Right cardiac atrium (tissue), 5 donors: ENCODE data around the gene TPD52L1. TPM values are rescaled to one million over a fixed set of nuclear protein-coding genes. Genes with fewer than 3 reads are reported as not detected.

ENCODE experiments used
- ATAC-seq, 2 donors: fragments of 200-7000 bp; cut with Tn5 transposase; one replicate each; pipeline versions ENCODE4 v1.8.0 to v1.9.1; 2020; ENCODE audit warnings: moderate library complexity in 2 of 2, mild to moderate bottlenecking in 1 of 2
- DNase-seq, 3 donors: peaks; one replicate each; pipeline ENCODE4 v3.0.0-alpha.2; 2020
- H3K27ac ChIP-seq: one replicate; pipeline ENCODE4 v1.5.1; 2013; ENCODE audit warnings: mild to moderate bottlenecking, low read length, control low read depth, moderate library complexity
- H3K27me3 ChIP-seq: one replicate; pipeline ENCODE4 v1.6.1; 2013; ENCODE audit not compliant: control insufficient read depth, insufficient read depth
- H3K4me1 ChIP-seq: one replicate; pipeline ENCODE4 v1.6.1; 2013; ENCODE audit warnings: low read length; ENCODE audit not compliant: control insufficient read depth, insufficient read depth
- H3K4me3 ChIP-seq: one replicate; pipeline ENCODE4 v1.5.1; 2013; ENCODE audit warnings: low read length, control low read depth
- H3K9me3 ChIP-seq: one replicate; pipeline ENCODE4 v1.6.1; 2013; ENCODE audit warnings: low read length; ENCODE audit not compliant: control insufficient read depth
- WGBS: extraction: QIAGEN DNeasy Blood & Tissue Kit; methylation state at CpG from one replicate; pipeline ENCODE4 v1.1.7; 2013; 5-methylcytosine and 5-hydroxymethylcytosine counted together
- intact Hi-C, 4 donors: fragments of 100-400 bp; cut with DNase I; formaldehyde crosslinking; loops; one replicate each; pipeline versions ENCODE4 v1.11.0 to v1.14.0; 2022 to 2023
- polyA plus RNA-seq: library from polyadenylated mRNA; stranded (reverse); fragments of 200-250 nt; gene quantifications from one replicate; pipeline ENCODE4 v1.2.3, GENCODE V29; 2013
- total RNA-seq, 4 donors: library from RNA; stranded (reverse); fragmentation: NEBNext Ultra II Directional; extraction: Animal tissue kit (Norgen Biotek cat#: 25700); gene quantifications; one replicate each; pipeline ENCODE4 v1.2.1, GENCODE V29; 2021
- donor health status: healthy with polysubstance abuse.
- donor health status: DM: no; HTN: yes; CAD: no.
- donor health status: DM: no; HTN: no; CAD: no.
- donor health status: DM: no; HTN: yes; CAD: no; lungs with severe emphysema.
- donor health status: DM: yes; HTN: yes; CAD: no.

The TPD52L1 gene
- total and polyA plus RNA-seq, 5 donors = 14.9 to 36.1 (median 21.4) TPM

DNA sequence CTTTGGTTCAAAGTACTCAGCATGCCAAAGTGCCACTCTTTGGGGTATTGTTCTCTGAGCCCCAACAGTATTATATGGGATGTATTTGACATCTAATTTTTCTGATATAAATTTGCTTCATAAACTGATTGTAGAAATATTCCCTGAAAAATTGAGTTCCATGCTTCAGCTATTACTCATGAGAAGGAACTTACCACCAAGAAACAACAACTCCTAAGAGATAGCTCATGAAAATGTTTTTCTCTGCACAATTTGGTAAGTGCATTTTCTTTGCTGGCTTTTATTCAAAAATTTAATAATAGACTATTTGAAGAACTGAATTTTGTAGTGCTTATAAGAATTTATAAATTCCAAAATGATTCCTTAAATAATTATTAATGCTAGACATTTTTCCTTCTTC lies 12.8 kb upstream of the TPD52L1 start:
- Histone ChIP-seq H3K4me3 (no peak overlapping the region), H3K27me3 (no peaks in the 10 kb centered on the region), H3K4me1 (no peaks in the 10 kb centered on the region), H3K27ac (no peak overlapping the region), H3K9me3 (no peaks in the 10 kb centered on the region)
- ATAC-seq = no peak
- intact Hi-C loops = loop anchor here in 1 of 4 donors (10.0 kb wide), 1 partner anchor 624 kb away; no protein-coding TSS in a partner anchor
- DNase-seq = no peak

- H3K27ac ChIP-seq = no peak overlapping the region
- no peaks in the 10 kb centered on the region for H3K27me3 ChIP-seq
- DNase-seq (no peak), ATAC-seq (no peak)
- H3K4me3 ChIP-seq = no peak overlapping the region
- WGBS = 90% methylated on average over 2 of the region's 2 CpGs
- no peaks in the 10 kb centered on the region for H3K4me1 ChIP-seq
- H3K9me3 ChIP-seq = no peaks in the 10 kb centered on the region
- intact Hi-C loops = loop anchor here in 1 of 4 donors (10.0 kb wide), 1 partner anchor 622 kb away; no protein-coding TSS in a partner anchor
These were observed 11.0 kb upstream of the TPD52L1 start for GRCh38 chr6:125142618-125143017.

DNA sequence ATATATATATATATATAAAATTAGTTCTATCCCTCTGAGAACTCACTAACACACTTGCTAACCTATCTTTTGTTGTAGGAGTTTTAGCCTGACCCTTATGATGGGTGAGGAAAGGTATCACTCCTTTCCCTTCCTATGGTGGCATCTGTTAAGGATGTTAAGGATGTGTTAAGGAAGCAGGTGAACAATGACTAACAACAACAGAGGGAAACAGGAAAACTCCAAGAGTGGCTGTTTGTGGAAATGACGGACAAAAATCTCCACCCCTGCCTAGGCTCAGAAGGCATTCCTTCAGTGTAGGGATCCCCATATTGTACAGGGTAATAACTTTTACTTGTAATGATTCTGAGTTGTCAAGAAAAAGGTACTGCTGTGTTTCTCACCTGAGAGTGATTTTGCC lies 8.8 kb upstream of the TPD52L1 start:
- no peak for DNase-seq
- no peak for ATAC-seq
- no peaks in the 10 kb centered on the region for H3K9me3 ChIP-seq
- 84% methylated on average over 1 of the region's 1 CpG for WGBS
- intact Hi-C loops = loop anchor here in 1 of 4 donors (10.0 kb wide), 1 partner anchor 620 kb away; no protein-coding TSS in a partner anchor
- H3K4me3 ChIP-seq = no peak overlapping the region
- H3K27ac ChIP-seq = no peak overlapping the region
- no peaks in the 10 kb centered on the region for H3K4me1 ChIP-seq
- H3K27me3 ChIP-seq = no peaks in the 10 kb centered on the region

GRCh38 chr6:125149256-125150144 lies 4.1 kb upstream of the TPD52L1 start:
- no peaks in the 10 kb centered on the region for H3K4me1 ChIP-seq
- WGBS = 66% methylated on average over 7 of the region's 7 CpGs
- H3K27ac ChIP-seq = no peak overlapping the region

GRCh38 chr6:125151700-125152099 lies 1.9 kb upstream of the TPD52L1 start:
- intact Hi-C loops = loop anchor here in 3 of 4 donors (5.0 to 10.0 kb wide), 3 partner anchors 143 to 153 kb away; partner anchors contain the start of gene HDDC2 (in 2 of the 3)
- Histone ChIP-seq H3K9me3 (no peaks in the 10 kb centered on the region), H3K4me3 (no peak overlapping the region), H3K4me1 (no peaks in the 10 kb centered on the region), H3K27ac (no peak overlapping the region), H3K27me3 (no peaks in the 10 kb centered on the region)
- no peak for ATAC-seq
- DNase-seq = no peak
- 76% methylated on average over 4 of the region's 4 CpGs for WGBS

More at GRCh38 chr6:125149256-125150144, 4.1 kb upstream of the TPD52L1 start:
- ATAC-seq (no peak), DNase-seq (no peak)
- Histone ChIP-seq H3K4me3 (no peak overlapping the region), H3K9me3 (no peaks in the 10 kb centered on the region), H3K27me3 (no peaks in the 10 kb centered on the region)
- intact Hi-C loops = loop anchor here in 3 of 4 donors (5.0 to 10.0 kb wide), 4 partner anchors 145 to 615 kb away; partner anchors contain the start of gene HDDC2 (in 2 of the 3)

DNA sequence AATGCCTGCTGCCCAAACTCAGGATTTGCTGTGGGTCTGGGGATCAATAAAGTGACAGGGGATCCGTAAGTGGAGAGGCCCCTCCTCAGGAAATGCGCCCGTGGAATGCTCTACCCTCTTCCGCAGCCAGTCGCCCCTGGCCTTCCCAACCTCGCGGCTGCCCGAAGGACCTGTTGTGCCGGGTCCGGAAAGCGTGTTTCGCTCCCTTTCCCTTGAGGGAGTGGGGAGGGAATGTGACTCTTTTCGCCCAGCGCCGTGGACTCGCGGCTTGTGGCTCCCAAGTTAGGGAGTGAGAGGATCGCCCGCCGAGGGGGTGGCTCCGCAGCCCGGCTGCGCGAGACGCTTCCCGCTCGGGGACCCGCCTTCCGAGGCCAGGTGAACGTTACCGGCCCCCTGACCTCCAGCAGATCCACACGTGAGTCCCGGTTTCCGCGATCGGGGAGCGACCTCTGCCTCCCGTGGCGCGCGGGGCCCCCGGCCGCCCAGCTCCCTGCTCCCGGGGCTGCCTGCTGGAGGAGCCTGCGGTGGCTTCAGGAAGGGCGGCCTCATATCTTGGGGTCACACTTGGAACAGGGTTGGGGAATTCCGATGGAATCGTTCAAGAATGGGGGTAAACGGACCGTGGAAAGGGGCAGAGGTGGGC lies 666 bp downstream of the TPD52L1 start:
- peak overlapping the region; percentile 34 for H3K4me3 ChIP-seq
- DNase-seq (peak; percentile 39 to 69 (median 55)), ATAC-seq (peak; percentile 53 to 68)
- WGBS = 4% methylated on average over 50 of the region's 50 CpGs
- H3K27me3 ChIP-seq = no peaks in the 10 kb centered on the region
- H3K4me1 ChIP-seq = no peaks in the 10 kb centered on the region
- H3K9me3 ChIP-seq = no peaks in the 10 kb centered on the region
- H3K27ac ChIP-seq = no peak overlapping the region
- intact Hi-C loops = loop anchor here in 3 of 4 donors (5.0 to 10.0 kb wide), 3 partner anchors 141 to 151 kb away; partner anchors contain the start of gene HDDC2 (in 2 of the 3)

- Histone ChIP-seq H3K9me3 (no peaks in the 10 kb centered on the region), H3K4me1 (no peaks in the 10 kb centered on the region), H3K27ac (no peak overlapping the region), H3K4me3 (peak overlapping the region; percentile 34), H3K27me3 (no peaks in the 10 kb centered on the region)
- no peak for DNase-seq
- WGBS = 76% methylated on average over 14 of the region's 14 CpGs
- intact Hi-C loops = loop anchor here in 3 of 4 donors (5.0 to 10.0 kb wide), 3 partner anchors 140 to 150 kb away; partner anchors contain the start of gene HDDC2 (in 2 of the 3)
- peak in 1 of 2 donors; percentile 12 for ATAC-seq
These were observed 1.2 kb downstream of the TPD52L1 start for GRCh38 chr6:125154761-125155135.

DNA sequence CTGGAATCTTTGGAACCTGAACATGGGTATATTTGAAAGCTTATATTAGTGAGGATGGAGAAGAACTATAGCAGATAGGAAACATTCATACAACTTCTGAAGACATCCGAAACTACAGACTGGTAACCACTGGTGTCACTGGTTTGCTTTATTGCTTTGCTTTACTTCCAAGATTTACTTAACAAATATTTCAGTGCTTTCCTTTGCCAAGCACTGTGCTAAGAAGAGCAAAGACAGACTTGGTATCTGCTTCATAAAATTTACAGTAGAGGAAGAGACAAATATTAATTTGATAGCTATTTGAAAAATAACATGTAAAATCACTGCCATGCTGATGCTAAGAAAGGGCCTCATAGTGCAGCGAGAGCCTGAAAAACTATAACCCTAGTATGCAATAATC lies 1.8 kb downstream of the TPD52L1 start:
- Histone ChIP-seq H3K4me1 (no peaks in the 10 kb centered on the region), H3K27me3 (no peaks in the 10 kb centered on the region), H3K4me3 (no peak overlapping the region), H3K27ac (no peak overlapping the region), H3K9me3 (no peaks in the 10 kb centered on the region)
- intact Hi-C loops = loop anchor here in 2 of 4 donors (10.0 kb wide), 2 partner anchors 139 to 149 kb away; partner anchors contain the start of gene HDDC2 (in 1 of the 2)
- 98% methylated on average over 2 of the region's 2 CpGs for WGBS
- ATAC-seq = no peak
- no peak for DNase-seq

DNA sequence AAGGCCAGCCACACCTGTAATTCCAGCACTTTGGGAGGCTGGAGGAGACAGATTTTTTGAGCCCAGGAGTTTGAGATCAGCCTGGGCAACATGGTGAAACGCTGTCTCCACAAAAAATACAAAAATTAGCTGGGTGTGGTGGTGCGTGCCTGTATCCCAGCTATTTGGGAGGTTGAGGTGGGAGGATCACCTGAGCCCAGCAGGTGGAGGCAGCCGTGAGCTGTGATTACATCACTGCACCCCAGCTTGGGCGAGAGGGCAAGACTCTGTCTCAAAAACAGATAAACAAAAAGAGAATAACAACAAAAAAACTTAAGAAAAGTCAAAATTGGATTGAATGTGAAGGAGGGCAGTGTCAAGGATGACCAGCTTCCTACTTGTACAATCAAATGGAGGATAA lies 2.9 kb downstream of the TPD52L1 start:
- Histone ChIP-seq H3K27me3 (no peaks in the 10 kb centered on the region), H3K27ac (no peak overlapping the region), H3K4me3 (no peak overlapping the region), H3K9me3 (no peaks in the 10 kb centered on the region), H3K4me1 (no peaks in the 10 kb centered on the region)
- no peak for ATAC-seq
- 82% methylated on average over 4 of the region's 4 CpGs for WGBS
- no peak for DNase-seq
- intact Hi-C loops = loop anchor here in 2 of 4 donors (10.0 kb wide), 2 partner anchors 138 to 148 kb away; partner anchors contain the start of gene HDDC2 (in 1 of the 2)

DNA sequence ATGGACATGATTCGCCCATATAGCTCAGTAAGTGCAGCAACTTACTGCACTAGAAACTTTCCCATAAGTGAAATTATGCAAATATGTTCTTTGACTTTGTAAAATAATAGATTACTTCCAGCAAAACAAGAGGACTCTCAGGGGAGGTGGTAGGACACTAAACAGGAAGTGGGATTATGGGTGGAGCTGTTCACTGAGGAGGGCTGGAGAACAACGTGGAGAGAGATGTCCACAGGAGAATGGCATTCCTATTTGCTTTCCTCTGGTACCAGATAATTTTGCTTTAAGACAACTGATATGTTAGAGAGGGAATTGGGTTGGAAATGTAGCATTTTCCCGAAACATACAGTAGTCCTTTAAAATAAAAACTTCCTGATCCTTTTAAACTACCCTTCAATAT lies 3.7 kb downstream of the TPD52L1 start:
- no peak for ATAC-seq
- H3K4me3 ChIP-seq = no peak overlapping the region
- 64% methylated on average over 3 of the region's 3 CpGs for WGBS
- H3K4me1 ChIP-seq = no peaks in the 10 kb centered on the region
- H3K27me3 ChIP-seq = no peaks in the 10 kb centered on the region
- intact Hi-C loops = loop anchor here in 2 of 4 donors (10.0 kb wide), 2 partner anchors 138 to 148 kb away; partner anchors contain the start of gene HDDC2 (in 1 of the 2)
- no peak for DNase-seq
- H3K27ac ChIP-seq = no peak overlapping the region
- no peaks in the 10 kb centered on the region for H3K9me3 ChIP-seq
